SK-N-SH (cell line): Measurements from ENCODE around the gene WRAP73.

Experiments used
- POLR2AphosphoS5 ChIP-seq: IDR thresholded peaks from 2 replicates; pipeline ENCODE4 v1.6.1; 2012; ENCODE audit warnings: low read depth, low read length
- SMC3 ChIP-seq: IDR thresholded peaks from 2 replicates; pipeline ENCODE4 v1.6.1; 2012; ENCODE audit warnings: low read depth, low read length, improper control_type of control experiment
- TAF1 ChIP-seq: IDR thresholded peaks from 2 replicates; pipeline ENCODE4 v1.6.1; 2012; ENCODE audit warnings: low read depth, mild to moderate bottlenecking, low read length, moderate library complexity, borderline replicate concordance

- TF ChIP-seq POLR2AphosphoS5 (no peak), SMC3 (no peak), TAF1 (no peak)
Observed at GRCh38 chr1:3602375-3602774, 47.5 kb downstream of the WRAP73 start.
